H1 (cell line): ENCODE results near the gene ZSCAN21. TPM values are rescaled to one million over a fixed set of nuclear protein-coding genes. Genes with fewer than 3 reads are reported as not detected.

Experiments
- ATF2 ChIP-seq: IDR thresholded peaks from 2 replicates; pipeline ENCODE4 v1.6.1; 2012; ENCODE audit warnings: low read length, inconsistent platforms
- BRCA1 ChIP-seq: IDR thresholded peaks from 2 replicates; pipeline ENCODE4 v1.6.1; 2012; ENCODE audit warnings: low read depth, low read length, improper control_type of control experiment
- CBX5 ChIP-seq: fragments of 300-800, 300-1000 bp; sonication (generic); IDR thresholded peaks from 2 replicates; pipeline ENCODE4 v1.7.1; 2016; ENCODE audit warnings: antibody characterized with exemption, low read length, low read depth
- CBX8 ChIP-seq: fragments of 300-800, 300-1000 bp; sonication (generic); IDR thresholded peaks from 2 replicates; pipeline ENCODE4 v1.7.1; 2016; ENCODE audit warnings: low read depth, low read length, borderline replicate concordance
- CHD2 ChIP-seq: IDR thresholded peaks from 2 replicates; pipeline ENCODE4 v1.6.1; 2012; ENCODE audit warnings: low read length, improper control_type of control experiment
- CREB1 ChIP-seq: IDR thresholded peaks from 2 replicates; pipeline ENCODE4 v1.6.1; 2012; ENCODE audit warnings: inconsistent platforms
- E2F6 ChIP-seq: IDR thresholded peaks from 2 replicates; pipeline ENCODE4 v1.6.1; 2012; ENCODE audit warnings: inconsistent platforms
- EP300 ChIP-seq, 2 experiments: IDR thresholded peaks; 1 replicate in 1 of 2; 2 replicates in 1 of 2; pipeline ENCODE4 v1.6.1; 2011 to 2012; ENCODE audit warnings: low read depth in 2 of 2, low read length in 2 of 2, mild to moderate bottlenecking in 2 of 2, borderline replicate concordance in 1 of 2, inconsistent platforms in 1 of 2, moderate library complexity in 1 of 2
- GTF2F1 ChIP-seq: IDR thresholded peaks from 2 replicates; pipeline ENCODE4 v1.6.1; 2012; ENCODE audit warnings: low read depth, low read length, improper control_type of control experiment, borderline replicate concordance
- HDAC2 ChIP-seq, 2 experiments: fragments of 300-600 bp in 1 of 2; sonication (generic) in 1 of 2; IDR thresholded peaks; 2 replicates each; pipeline ENCODE4 v1.6.1; 2011 to 2012; ENCODE audit warnings: low read depth in 2 of 2, low read length in 2 of 2, mild to moderate bottlenecking in 2 of 2, moderate library complexity in 2 of 2, borderline replicate concordance in 1 of 2, inconsistent platforms in 1 of 2
- KDM1A ChIP-seq: fragments of 200-600, 300-600 bp; sonication (generic); IDR thresholded peaks from 2 replicates; pipeline ENCODE4 v1.7.1; 2016; ENCODE audit warnings: mild to moderate bottlenecking, low read length, borderline replicate concordance
- KDM4A ChIP-seq: IDR thresholded peaks from one replicate; pipeline ENCODE4 v1.7.1; 2012; ENCODE audit warnings: low read depth, mild to moderate bottlenecking, moderate library complexity, low read length, inconsistent platforms; ENCODE audit not compliant: severe bottlenecking
- KDM5A ChIP-seq: fragments of 200-600 bp; IDR thresholded peaks from 2 replicates; pipeline ENCODE4 v1.7.1; 2012; ENCODE audit warnings: mild to moderate bottlenecking, low read length, inconsistent platforms, mixed read lengths
- MAFK ChIP-seq: IDR thresholded peaks from 2 replicates; pipeline ENCODE4 v1.6.1; 2012; ENCODE audit warnings: low read depth, mild to moderate bottlenecking, improper control_type of control experiment, low read length
- NRF1 ChIP-seq: IDR thresholded peaks from 2 replicates; pipeline ENCODE4 v1.6.1; 2011; ENCODE audit warnings: mild to moderate bottlenecking, low read depth, low read length, improper control_type of control experiment
- PHF8 ChIP-seq: fragments of 200-600 bp; sonication (generic); conservative IDR thresholded peaks from 2 replicates; pipeline ENCODE4 v1.7.1; 2012; ENCODE audit warnings: low read depth, mild to moderate bottlenecking, inconsistent platforms, low read length, moderate library complexity
- POU5F1 ChIP-seq: IDR thresholded peaks from 2 replicates; pipeline ENCODE4 v1.6.1; 2011; ENCODE audit warnings: low read depth, mild to moderate bottlenecking, low read length, moderate library complexity
- RBBP5 ChIP-seq: IDR thresholded peaks from 2 replicates; pipeline ENCODE4 v1.7.1; 2012; ENCODE audit warnings: low read depth, mild to moderate bottlenecking, inconsistent platforms, low read length, moderate library complexity, borderline replicate concordance
- RFX5 ChIP-seq: IDR thresholded peaks from 2 replicates; pipeline ENCODE4 v1.6.1; 2011; ENCODE audit warnings: low read depth, low read length, improper control_type of control experiment, borderline replicate concordance
- SP1 ChIP-seq: IDR thresholded peaks from 2 replicates; pipeline ENCODE4 v1.6.1; 2011; ENCODE audit warnings: low read depth, low read length
- SRF ChIP-seq: IDR thresholded peaks from 2 replicates; pipeline ENCODE4 v1.6.1; 2011; ENCODE audit warnings: mild to moderate bottlenecking, low read depth, low read length, moderate library complexity
- TCF12 ChIP-seq: IDR thresholded peaks from 2 replicates; pipeline ENCODE4 v1.6.1; 2011; ENCODE audit warnings: low read depth, mild to moderate bottlenecking, low read length
- TEAD4 ChIP-seq: IDR thresholded peaks from 2 replicates; pipeline ENCODE4 v1.6.1; 2012; ENCODE audit warnings: low read depth, low read length, inconsistent platforms, mixed read lengths
- polyA plus RNA-seq, 7 experiments: library from polyadenylated mRNA; depleted of rRNA in 3 of 7; stranded (reverse) in 5 of 7; unstranded in 2 of 7; fragments of >200 nt in 5 of 7; fragments of 200-250 nt in 2 of 7; gene quantifications; 1 replicate in 5 of 7; 2 replicates in 1 of 7; 4 replicates in 1 of 7; pipeline versions ENCODE4 v1.2.1 to v1.2.3, GENCODE V29; 2011 to 2013; ENCODE audit warnings: missing spikeins in 2 of 7, mixed read lengths in 2 of 7
- total RNA-seq: library from RNA; stranded (reverse); fragmentation: NEBNext Ultra II Directional; extraction: Animal tissue kit (Norgen Biotek cat#: 25700); gene quantifications from 2 replicates; pipeline ENCODE4 v1.2.1, GENCODE V29; 2021

Gene ZSCAN21
- total and polyA plus RNA-seq, 2 of the 8 experiments (the other 6 are each of a cell fraction or from before 2014, with no cell fraction given): 15.4 to 26.1 TPM

- peak; percentile 81 for TF ChIP-seq CHD2
- no peak for TF ChIP-seq POU5F1
- TF ChIP-seq EP300 (IDR thresholded peaks at IDR 0.05; ENCODE audit: borderline replicate concordance in 1 of 2, low read depth in 2 of 2, low read length in 2 of 2): peak in 1 of 2 experiments; percentile 81; a peak in 1 of 3 replicates
- TF ChIP-seq KDM4A: peak; percentile 42
- no peak for TF ChIP-seq RBBP5
- TF ChIP-seq GTF2F1: 0 out of 2 replicates have a peak, but pooled peaks have one; percentile 68
- peak; percentile 59 for TF ChIP-seq SRF
- no peak for TF ChIP-seq CBX5
- TF ChIP-seq ATF2: no peak
- no peak for TF ChIP-seq RFX5
- no peak for TF ChIP-seq CBX8
- peak; percentile 78; the same call in 1 of the 2 replicates for TF ChIP-seq KDM5A
- TF ChIP-seq TCF12: no peak
- TF ChIP-seq NRF1: no peak
- no peak for TF ChIP-seq BRCA1
- no peak; the same call in 1 of the 2 replicates for TF ChIP-seq KDM1A
- TF ChIP-seq PHF8: peak; percentile 93; the same call in 1 of the 2 replicates
- TF ChIP-seq TEAD4: no peak
- TF ChIP-seq SP1: peak; percentile 87
- TF ChIP-seq CREB1: peak; percentile 90
- peak; percentile 92 for TF ChIP-seq E2F6
- peak; percentile 99 for TF ChIP-seq MAFK
- TF ChIP-seq HDAC2 (IDR thresholded peaks at IDR 0.05; ENCODE audit: borderline replicate concordance in 1 of 2, low read depth in 2 of 2, low read length in 2 of 2): peak; percentile 58 to 61; a peak in 2 of 4 replicates
These were observed 32.0 kb downstream of the ZSCAN21 start, which contains the start of gene ZNF3 (continued) for GRCh38 chr7:100081535-100082102.
